AG20443 (cell line): ENCODE data around the gene CASP2.

Source experiments
- DNase-seq: peaks from one replicate; pipeline ENCODE4 v3.0.0; 2012; ENCODE audit warnings: low spot score, mixed read lengths

Gene CASP2

DNA sequence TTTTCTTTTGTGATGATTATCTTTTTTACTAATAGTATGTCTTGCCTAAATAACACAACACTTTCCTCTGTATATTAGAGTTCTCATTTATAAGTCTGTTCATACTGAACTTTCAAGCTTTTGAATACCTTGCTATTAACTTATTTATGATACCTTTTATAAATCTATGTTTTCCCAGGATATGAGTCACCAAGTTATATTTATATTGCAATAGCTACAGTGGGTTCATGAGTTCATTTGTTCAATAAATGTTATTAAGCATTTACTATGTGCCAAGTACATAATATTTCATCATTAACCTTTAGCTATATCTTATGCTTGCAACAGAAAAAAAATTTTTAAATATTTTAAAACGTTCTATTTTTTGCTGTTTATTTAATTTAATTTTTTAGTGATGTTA, 46.1 kb downstream of the CASP2 start:
- no peak for DNase-seq

DNA sequence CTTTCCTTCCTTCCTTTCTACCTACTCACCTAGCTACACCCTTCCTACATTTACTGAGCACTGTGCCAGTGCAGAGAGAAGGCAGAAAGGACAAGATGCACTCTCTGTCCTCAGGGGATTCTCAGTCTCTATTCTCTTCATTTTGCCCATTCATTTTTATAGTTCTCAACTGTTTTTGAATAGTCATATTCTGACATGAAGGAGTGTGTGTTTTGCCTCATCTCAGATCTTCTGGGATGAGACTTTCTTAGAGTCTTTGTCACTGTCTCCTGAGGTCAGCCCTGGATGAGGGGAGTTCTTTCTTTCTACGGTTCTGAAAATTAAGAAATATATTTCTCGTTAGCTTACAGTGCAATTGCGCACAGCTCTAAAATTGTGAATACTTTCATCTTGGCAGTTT, 49.1 kb downstream of the CASP2 start:
- no peak for DNase-seq

DNA sequence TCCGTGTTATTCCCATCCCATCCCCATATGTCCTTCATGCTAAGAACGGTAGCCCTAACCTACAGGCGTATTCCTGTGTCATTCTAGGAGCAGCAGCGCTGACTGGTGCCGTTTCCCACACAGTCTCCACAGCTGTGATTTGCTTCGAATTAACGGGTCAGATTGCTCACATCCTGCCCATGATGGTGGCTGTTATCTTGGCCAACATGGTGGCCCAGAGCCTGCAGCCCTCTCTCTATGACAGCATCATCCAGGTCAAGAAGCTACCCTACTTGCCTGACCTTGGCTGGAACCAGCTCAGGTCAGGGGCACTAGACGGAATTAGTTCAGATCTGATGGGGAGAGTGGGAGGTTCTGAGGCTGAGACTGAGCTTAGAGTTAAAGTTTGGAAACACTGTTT, 53.7 kb downstream of the CASP2 start:
- no peak for DNase-seq

DNA sequence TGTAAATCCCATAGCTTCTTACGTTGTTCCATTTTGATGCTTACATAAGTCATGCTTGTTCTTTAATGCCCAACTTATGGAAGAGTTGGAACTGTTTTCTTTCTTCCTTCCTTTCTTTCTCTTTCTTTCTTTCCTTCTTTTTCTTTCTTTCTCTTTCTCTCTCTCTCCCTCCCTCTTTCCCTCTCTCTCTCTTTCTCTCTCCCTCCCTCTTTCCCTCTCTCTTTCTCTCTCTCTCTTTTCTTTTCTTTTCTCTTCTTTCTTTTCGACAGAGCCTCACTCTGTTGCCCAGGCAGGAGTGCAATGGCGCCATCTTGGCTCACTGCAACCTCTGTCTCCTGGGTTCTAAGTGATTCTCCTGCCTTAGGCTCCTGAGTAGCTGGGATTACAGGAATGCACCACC, 55.4 kb downstream of the CASP2 start:
- no peak for DNase-seq

DNA sequence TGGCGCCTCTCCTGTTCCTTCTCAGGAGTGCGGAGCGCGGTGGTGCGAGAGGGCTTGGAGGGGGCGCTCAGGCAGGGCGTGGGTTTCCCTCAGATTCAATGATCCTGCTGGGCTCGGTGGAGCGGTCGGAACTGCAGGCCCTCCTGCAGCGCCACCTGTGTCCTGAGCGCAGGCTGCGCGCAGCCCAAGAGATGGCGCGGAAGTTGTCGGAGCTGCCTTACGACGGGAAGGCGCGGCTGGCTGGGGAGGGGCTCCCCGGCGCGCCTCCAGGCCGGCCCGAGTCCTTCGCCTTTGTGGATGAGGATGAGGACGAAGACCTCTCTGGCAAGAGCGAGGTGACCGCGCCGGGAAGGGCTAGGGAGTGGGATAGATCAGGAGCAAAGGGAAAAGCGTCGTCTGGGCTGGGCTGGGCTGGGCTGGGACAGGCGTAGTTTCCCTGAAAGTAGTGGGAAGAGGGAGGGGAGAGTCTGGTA, 57.3 kb downstream of the CASP2 start:
- DNase-seq = peak; percentile 61

DNA sequence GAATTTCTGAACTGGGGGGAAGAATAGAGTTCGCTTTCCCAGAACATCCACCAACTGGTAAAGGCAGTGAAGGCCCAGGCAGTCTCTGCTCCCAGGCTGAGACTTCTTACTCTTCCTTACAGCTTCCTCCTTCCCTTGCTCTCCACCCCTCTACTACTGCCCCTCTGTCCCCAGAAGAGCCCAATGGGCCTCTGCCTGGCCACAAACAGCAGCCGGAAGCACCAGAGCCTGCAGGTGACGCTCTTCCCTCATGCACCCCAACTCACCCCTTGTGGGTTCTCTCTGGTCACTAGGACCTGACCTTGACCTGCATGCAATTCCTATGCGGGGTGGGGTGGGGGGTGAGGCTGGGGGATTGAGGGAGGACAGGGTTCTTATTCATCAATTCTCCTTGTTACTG, 57.9 kb downstream of the CASP2 start:
- no peak for DNase-seq

DNA sequence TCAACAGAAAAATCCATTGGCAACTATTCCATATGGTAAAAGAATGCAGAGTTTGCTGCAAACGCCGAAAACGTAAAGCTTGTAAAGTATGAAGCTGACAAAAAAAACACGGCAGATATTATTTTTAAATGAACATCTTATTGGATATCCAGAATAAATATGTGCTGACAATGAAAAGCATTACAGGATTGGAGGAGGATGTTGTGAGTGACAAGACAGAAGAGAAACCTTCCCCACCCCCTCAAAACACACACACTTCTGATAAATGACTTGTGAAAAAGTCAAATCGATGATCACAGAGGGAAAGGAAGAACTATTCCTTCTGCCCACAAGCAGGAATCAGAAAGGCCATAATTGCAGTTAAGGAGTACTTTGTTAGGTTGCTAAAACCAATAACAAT, 59.8 kb downstream of the CASP2 start:
- no peak for DNase-seq

DNA sequence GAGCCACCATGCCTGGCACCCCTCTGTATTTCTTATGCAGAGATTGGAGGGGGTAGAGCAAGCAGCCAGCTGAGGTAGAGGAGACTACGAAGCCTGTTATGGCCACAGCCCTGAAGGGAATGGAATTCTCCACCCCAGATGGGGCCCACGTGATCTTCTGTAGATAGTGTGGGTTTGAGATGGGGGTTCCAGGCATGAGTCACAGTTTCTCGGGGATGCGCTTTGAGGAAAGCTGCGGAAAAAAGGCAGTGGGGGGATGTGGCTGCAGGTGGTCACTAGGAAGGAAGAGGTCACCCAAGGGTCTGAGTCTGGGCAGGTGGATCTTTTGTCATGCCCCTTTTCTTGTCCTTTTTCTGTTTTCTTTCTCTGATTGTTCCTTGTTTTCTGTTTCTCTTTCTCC, 62.9 kb downstream of the CASP2 start:
- DNase-seq = no peak

DNA sequence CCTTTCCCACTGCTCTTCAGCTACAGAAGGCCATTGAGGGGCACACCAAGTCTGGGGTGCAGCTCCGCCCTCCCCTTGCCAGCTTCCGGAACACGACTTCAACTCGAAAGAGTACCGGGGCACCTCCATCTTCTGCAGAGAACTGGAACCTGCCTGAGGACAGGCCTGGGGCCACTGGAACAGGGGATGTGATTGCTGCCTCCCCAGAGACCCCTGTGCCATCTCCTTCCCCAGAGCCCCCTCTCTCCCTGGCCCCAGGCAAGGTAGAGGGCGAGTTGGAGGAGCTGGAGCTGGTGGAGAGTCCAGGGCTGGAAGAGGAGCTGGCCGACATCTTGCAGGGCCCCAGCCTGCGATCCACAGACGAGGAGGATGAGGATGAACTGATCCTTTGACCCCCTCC, 63.4 kb downstream of the CASP2 start:
- no peak for DNase-seq

DNA sequence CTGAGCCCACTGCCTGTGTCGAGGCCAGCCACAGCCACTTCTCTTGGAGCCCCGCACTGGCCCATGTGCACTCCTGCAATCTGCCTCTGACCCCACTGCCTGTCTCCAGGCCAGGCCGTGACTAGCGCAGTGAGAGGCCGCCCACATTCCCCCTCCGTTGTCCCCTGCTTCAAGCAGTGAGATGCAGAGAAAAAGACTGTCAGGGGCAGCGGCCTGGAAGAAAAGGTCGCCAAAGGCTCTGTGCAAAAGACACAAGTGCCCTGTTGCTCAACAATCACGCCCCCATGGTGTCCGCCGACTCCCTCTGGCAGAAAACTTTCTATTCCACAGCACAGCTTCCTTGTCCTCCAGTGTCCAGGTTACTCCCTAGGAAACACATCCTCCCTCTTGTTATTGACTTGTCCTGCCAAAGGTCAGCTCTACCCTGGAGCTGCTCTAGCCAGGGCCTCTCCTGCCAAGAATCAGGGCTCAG, 64.4 kb downstream of the CASP2 start:
- no peak for DNase-seq

DNA sequence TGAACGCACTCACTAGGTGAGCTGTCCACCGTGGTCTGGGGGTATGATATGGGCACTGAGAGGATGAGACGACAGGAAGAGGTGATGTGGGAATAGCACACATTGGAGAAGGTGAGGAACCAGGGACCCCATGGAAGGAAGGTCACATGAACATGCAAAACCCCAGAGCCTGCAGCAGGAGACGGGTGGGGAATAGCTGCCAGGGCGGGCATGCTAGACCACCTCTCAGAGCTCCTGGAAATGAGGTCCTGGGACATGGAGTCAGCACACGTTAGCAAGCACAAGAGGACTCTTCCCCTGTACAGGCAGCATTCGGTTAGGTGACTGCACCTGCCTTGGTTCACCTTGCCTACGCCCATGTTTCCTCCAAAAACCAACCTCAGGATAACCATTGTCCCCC, 66.2 kb downstream of the CASP2 start:
- no peak for DNase-seq

DNA sequence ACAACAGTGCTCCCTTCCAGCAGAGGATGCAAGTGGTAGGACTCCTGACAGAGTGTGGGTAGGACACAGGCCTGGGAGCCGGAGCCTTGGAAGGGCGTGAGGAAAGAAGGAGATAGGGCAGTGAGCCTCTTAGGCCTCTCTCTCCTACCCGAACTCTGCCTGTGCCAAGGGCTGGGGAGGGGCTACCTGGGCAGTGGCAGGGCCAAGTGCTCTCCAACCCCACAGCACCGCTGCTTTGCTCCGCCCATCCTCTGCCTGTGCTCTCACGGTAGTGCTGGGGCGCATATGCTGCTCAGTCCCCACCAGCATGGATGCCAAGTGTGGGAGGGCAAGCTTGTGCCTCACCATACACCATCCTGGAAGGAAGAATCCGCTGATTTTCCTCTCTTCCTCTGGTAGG, 66.8 kb downstream of the CASP2 start:
- DNase-seq = no peak

DNA sequence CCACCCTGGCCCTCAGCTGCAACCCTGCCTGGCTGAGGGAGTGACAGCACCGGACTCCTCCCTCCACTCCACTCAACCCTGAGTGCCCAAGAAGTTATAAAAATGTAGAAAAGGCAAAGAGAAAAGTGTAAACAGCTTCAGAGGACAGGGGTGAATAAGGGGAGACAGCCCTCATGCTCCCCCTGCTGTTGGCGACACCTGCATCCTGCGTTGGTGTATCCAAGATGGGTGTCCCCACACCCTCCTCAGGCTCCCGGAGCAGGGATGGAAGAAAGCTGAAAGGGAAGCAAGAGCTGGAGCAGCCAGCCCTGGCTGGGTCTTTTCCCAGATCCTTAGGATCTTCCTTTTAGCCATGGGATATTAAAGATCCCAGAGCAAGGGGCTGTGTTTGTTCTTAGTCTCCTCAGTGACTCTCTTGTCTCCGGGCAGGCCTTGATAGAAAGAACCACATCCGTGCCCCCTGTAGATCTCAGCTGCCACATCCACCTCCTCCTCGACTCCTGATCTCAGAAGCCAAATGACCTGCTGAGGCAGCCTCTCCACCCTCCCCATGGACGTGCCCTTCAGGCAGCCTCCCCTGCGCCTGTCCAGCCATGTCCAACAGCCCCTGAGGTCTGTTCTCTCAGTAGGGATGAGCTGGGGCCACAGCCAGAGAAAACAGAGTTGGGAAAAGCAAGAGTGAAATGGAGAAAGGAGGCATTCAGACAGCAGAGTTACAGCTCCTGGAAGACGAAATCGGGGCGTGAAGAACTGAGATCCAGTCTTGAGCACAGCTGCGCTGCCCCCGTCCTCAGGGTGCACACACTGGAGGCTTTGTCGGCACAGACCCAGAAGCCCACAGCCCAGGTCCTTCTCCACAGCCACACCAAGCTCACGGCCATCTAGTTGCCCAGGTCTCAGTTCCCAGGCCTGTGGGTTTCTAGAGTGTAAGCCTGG, 67.6 kb downstream of the CASP2 start:
- DNase-seq = no peak

DNA sequence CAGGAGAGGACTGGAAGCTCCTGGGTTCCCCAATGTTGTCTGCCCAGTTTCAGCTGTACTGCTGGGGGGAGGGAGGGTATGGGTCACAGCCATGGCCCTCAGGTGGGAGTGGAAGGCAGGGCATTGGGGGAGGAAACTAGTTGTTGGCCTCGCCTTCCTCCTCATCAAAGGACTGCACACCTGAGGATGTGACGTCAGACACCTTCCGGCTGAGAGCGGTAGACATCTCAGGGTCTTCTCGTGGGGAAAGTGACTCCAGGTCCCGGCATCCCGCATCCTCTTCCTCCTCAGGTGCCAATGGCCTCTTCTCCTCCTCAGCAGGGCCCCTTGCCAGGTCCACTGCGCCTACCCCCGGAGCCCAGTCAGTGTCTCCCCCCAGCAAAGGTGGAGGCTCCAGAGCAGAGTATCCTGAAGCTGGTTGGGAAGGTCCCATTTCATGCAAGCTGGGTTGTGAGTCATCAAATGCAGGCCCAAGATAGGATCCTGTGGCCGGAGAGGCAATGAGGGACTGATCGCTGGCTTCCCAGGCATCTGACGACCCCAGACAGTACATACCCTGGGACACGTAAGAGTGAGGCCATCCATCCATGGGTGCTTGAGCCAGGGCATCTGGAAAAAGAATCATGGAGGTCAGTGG, 68.4 kb downstream of the CASP2 start:
- DNase-seq = no peak
